AG04450 (cell line): ENCODE results near the gene CCDC78. TPM values are rescaled to one million over a fixed set of nuclear protein-coding genes. Genes with fewer than 3 reads are reported as not detected.
A peak's percentile ranks its signal among the peaks of the same experiment; 100 is the strongest.

Source experiments
- CTCF ChIA-PET: fragments of 300-600, 350-600 bp; formaldehyde crosslinking; extraction: SDS; loops from one replicate; lab custom pipeline; 2022; ENCODE audit warnings: antibody characterized with exemption, inconsistent platforms; lab: Charles Lee
- POLR2A ChIA-PET: fragments of 350-600 bp; formaldehyde crosslinking; extraction: SDS; loops from one replicate; lab custom pipeline; 2021; ENCODE audit warnings: antibody characterized with exemption, inconsistent platforms; lab: Yijun Ruan, JAX
- DNase-seq: peaks from one replicate; pipeline ENCODE4 v3.0.0-alpha.2; 2011; ENCODE audit warnings: low read depth, low spot score
- H3K27ac ChIP-seq: one replicate; pipeline ENCODE4 v1.5.1; 2012; ENCODE audit warnings: low read depth, low read length, control low read depth
- H3K27me3 ChIP-seq: one replicate; pipeline ENCODE4 v1.6.0; 2012; ENCODE audit warnings: low read length; ENCODE audit not compliant: control insufficient read depth, insufficient read depth
- H3K4me3 ChIP-seq: 2 replicates; pipeline ENCODE4 v1.5.1; 2011; ENCODE audit warnings: mild to moderate bottlenecking, low read depth, low read length, control low read depth
- H3K9me3 ChIP-seq: 2 replicates; pipeline ENCODE4 v1.5.1; 2012; ENCODE audit warnings: low read length; ENCODE audit not compliant: control insufficient read depth, insufficient read depth
- CTCF ChIP-seq: IDR thresholded peaks from 2 replicates; pipeline ENCODE4 v1.5.1; 2011; ENCODE audit warnings: low read depth, low read length, control low read depth, inconsistent platforms
- polyA plus RNA-seq: library from polyadenylated mRNA; depleted of rRNA; stranded (reverse); fragments of >200 nt; gene quantifications from 2 replicates; pipeline ENCODE4 v1.2.3, GENCODE V29; 2011

Gene CCDC78
- polyA plus RNA-seq, 1 experiment: 1.1 TPM

- peak; percentile 44 for DNase-seq
- Histone ChIP-seq H3K27me3 (peaks cover 12% of the 10 kb centered on the region), H3K27ac (no peak overlapping the region), H3K9me3 (no peaks in the 10 kb centered on the region; the same call in 1 of the 2 replicates), H3K4me3 (no peak overlapping the region)
- POLR2A ChIA-PET: interaction anchor here (0.7 to 1.1 kb wide), 4 partner anchors 12 to 130 kb away, joined by 3 to 6 read pairs (median 4); partner anchors contain the start of genes CHTF18, MSLN and RPUSD1
- CTCF ChIA-PET: interaction anchor here (0.5 to 1.1 kb wide), 4 partner anchors 37 to 699 kb away, joined by 3 to 7 read pairs (median 6); no protein-coding TSS in a partner anchor
- no peak for TF ChIP-seq CTCF
Observed at GRCh38 chr16:749010-749409, 22.8 kb upstream of the CCDC78 start.

- Histone ChIP-seq H3K9me3 (no peaks in the 10 kb centered on the region; the same call in 1 of the 2 replicates), H3K27ac (no peak overlapping the region), H3K4me3 (no peak overlapping the region), H3K27me3 (peaks cover 9% of the 10 kb centered on the region)
- POLR2A ChIA-PET: interaction anchor here (0.7 to 1.1 kb wide), 2 partner anchors 15 to 131 kb away, joined by 3 to 5 read pairs; no protein-coding TSS in a partner anchor
- CTCF ChIA-PET: interaction anchor here (0.5 to 0.7 kb wide), 2 partner anchors 53 to 310 kb away, joined by 6 read pairs; no protein-coding TSS in a partner anchor
- no peak for DNase-seq
- TF ChIP-seq CTCF: no peak
Observed at GRCh38 chr16:747978-748746, 21.9 kb upstream of the CCDC78 start.

DNA sequence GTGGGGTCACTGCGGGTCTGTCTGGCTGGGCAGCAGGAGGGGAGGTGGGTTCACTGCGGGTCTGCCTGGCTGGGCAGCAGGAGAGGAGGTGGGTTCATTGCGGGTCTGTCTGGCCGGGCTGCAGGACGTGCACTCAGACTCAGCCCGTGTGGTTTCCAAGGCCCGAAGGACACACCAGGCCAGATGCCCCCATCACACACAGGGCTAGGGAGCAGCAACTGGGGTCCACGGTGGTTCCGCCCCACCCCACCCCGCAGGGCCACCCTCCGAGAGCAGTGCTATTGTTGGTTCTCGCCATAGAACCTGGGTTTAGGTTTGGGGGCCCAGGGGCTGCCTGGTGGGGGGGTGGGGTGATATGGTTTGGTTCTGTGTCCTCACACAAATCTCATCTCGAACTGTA is 20.4 kb upstream of the CCDC78 start:
- TF ChIP-seq CTCF: no peak
- POLR2A ChIA-PET: no interaction called here
- H3K4me3 ChIP-seq: no peak overlapping the region
- H3K9me3 ChIP-seq: no peaks in the 10 kb centered on the region; the same call in 1 of the 2 replicates
- no peak for DNase-seq
- H3K27me3 ChIP-seq: peaks cover 3% of the 10 kb centered on the region
- CTCF ChIA-PET: interaction anchor here (1.2 kb wide), 1 partner anchor 13 kb away, joined by 3 read pairs; no protein-coding TSS in a partner anchor
- no peak overlapping the region for H3K27ac ChIP-seq

- Histone ChIP-seq H3K9me3 (no peaks in the 10 kb centered on the region; the same call in 1 of the 2 replicates), H3K4me3 (no peak overlapping the region), H3K27ac (no peak overlapping the region), H3K27me3 (peaks cover under 1% of the 10 kb centered on the region)
- ChIA-PET CTCF (no interaction called here), POLR2A (interaction anchor here (1.2 kb wide), 1 partner anchor 33 kb away, joined by 4 read pairs; no protein-coding TSS in a partner anchor)
- no peak for DNase-seq
- peak; percentile 32 for TF ChIP-seq CTCF
Observed at GRCh38 chr16:745739-746138, 19.5 kb upstream of the CCDC78 start.
